SK-N-SH treated with all-trans-retinoic acid at 6 μM for 48 hours (cell line): ENCODE data around the gene PTOV1.

Experiments
- CSDC2 ChIP-seq: fragments of 250-450 bp; sonication (Bioruptor Pico); IDR thresholded peaks from 2 replicates; pipeline ENCODE4 v1.5.0; 2020; ENCODE audit warnings: mild to moderate bottlenecking, moderate library complexity
- ISL1 ChIP-seq: fragments of 250-450 bp; sonication (Bioruptor Pico); IDR thresholded peaks from 2 replicates; pipeline ENCODE4 v2.1.2; 2022; ENCODE audit warnings: mild to moderate bottlenecking, moderate library complexity
- PATZ1 ChIP-seq: fragments of 250-450 bp; sonication (Bioruptor Pico); IDR thresholded peaks from 2 replicates; pipeline ENCODE4 v1.8.0; 2020; ENCODE audit warnings: mild to moderate bottlenecking, moderate library complexity, borderline replicate concordance
- POU6F1 ChIP-seq: fragments of 250-450 bp; sonication (Bioruptor Pico); IDR thresholded peaks from 2 replicates; pipeline ENCODE4 v1.8.0; 2021; ENCODE audit warnings: low read depth, mild to moderate bottlenecking, moderate library complexity, borderline replicate concordance
- RARB ChIP-seq: fragments of 250-450 bp; sonication (Bioruptor Pico); IDR thresholded peaks from 2 replicates; pipeline ENCODE4 v1.8.0; 2021; ENCODE audit warnings: mild to moderate bottlenecking, moderate library complexity
- SNAI2 ChIP-seq: fragments of 250-450 bp; sonication (Bioruptor Pico); IDR thresholded peaks from 2 replicates; pipeline ENCODE4 v1.5.0; 2020; ENCODE audit warnings: mild to moderate bottlenecking, moderate library complexity
- TCF4 ChIP-seq: fragments of 250-450 bp; sonication (Bioruptor Pico); IDR thresholded peaks from 2 replicates; pipeline ENCODE4 v1.8.0; 2021; ENCODE audit warnings: mild to moderate bottlenecking, moderate library complexity, borderline replicate concordance
- ZC3H10 ChIP-seq: fragments of 250-450 bp; sonication (Bioruptor Pico); IDR thresholded peaks from 2 replicates; pipeline ENCODE4 v1.5.1; 2021; ENCODE audit warnings: mild to moderate bottlenecking, moderate library complexity
- ZFP3 ChIP-seq: fragments of 250-450 bp; sonication (Bioruptor Pico); IDR thresholded peaks from 2 replicates; pipeline ENCODE4 v1.5.0; 2020; ENCODE audit warnings: mild to moderate bottlenecking, moderate library complexity
- ZFP30 ChIP-seq: fragments of 450-650 bp; formaldehyde crosslinking; IDR thresholded peaks from 2 replicates; pipeline ENCODE4 v1.5.0; 2022; ENCODE audit warnings: mild to moderate bottlenecking, moderate library complexity
- ZNF8 ChIP-seq: fragments of 450-650 bp; formaldehyde crosslinking; IDR thresholded peaks from 2 replicates; pipeline ENCODE4 v1.5.0; 2020; ENCODE audit warnings: mild to moderate bottlenecking, moderate library complexity

- TF ChIP-seq TCF4 (CRISPR knock-in tag) (no peak), ZC3H10 (CRISPR knock-in tag) (no peak), ZNF8 (no peak), CSDC2 (CRISPR knock-in tag) (no peak), SNAI2 (CRISPR knock-in tag) (no peak), POU6F1 (CRISPR knock-in tag) (no peak), ISL1 (CRISPR knock-in tag) (no peak), ZFP30 (no peak), PATZ1 (CRISPR knock-in tag) (no peak), RARB (no peak), ZFP3 (CRISPR knock-in tag) (no peak)
Observed at GRCh38 chr19:49837425-49837824, 13.5 kb upstream of the PTOV1 start.
